Thoracic aorta (tissue), 2 donors: ENCODE data around the gene NUDT1. TPM values are rescaled to one million over a fixed set of nuclear protein-coding genes. Genes with fewer than 3 reads are reported as not detected.

Experiments
- ATAC-seq: fragments of 150-250 bp; one replicate; pipeline ENCODE4 v1.8.0; 2017; ENCODE audit warnings: low read depth; ENCODE audit not compliant: insufficient number of reproducible peaks, low FRiP score
- DNase-seq: peaks from one replicate; pipeline ENCODE4 v3.0.0-alpha.2; 2020; ENCODE audit warnings: low spot score
- H3K27ac ChIP-seq, 2 donors: fragments of 200-600 bp; sonication (generic); 1 replicate in 1 of 2; 2 replicates in 1 of 2; pipeline ENCODE4 v1.5.1; 2016; ENCODE audit warnings: mild to moderate bottlenecking in 2 of 2, moderate library complexity in 2 of 2
- H3K27me3 ChIP-seq: fragments of 200-600 bp; sonication (generic); replicated peaks from 2 replicates; pipeline ENCODE4 v1.6.0; 2016; ENCODE audit warnings: mild to moderate bottlenecking; ENCODE audit not compliant: insufficient read depth
- H3K36me3 ChIP-seq: fragments of 200-600 bp; sonication (generic); one replicate; pipeline ENCODE4 v1.5.1; 2016
- H3K4me1 ChIP-seq, 2 donors: fragments of 200-600 bp; sonication (generic); 1 replicate in 1 of 2; 2 replicates in 1 of 2; pipeline versions ENCODE4 v1.5.1 to v1.6.0; 2016; ENCODE audit warnings: low read depth in 2 of 2, mild to moderate bottlenecking in 1 of 2; ENCODE audit not compliant: control insufficient read depth in 1 of 2
- H3K4me3 ChIP-seq: fragments of 200-600 bp; sonication (generic); 2 replicates; pipeline ENCODE4 v1.5.1; 2016; ENCODE audit warnings: mild to moderate bottlenecking
- H3K9me3 ChIP-seq: fragments of 200-600 bp; sonication (generic); 2 replicates; pipeline ENCODE4 v1.5.1; 2016
- total RNA-seq, 2 donors: library from RNA; depleted of rRNA; stranded (reverse); fragments of >200 nt; gene quantifications; one replicate each; pipeline versions ENCODE4 v1.1.0 to v1.2.3, GENCODE V29; 2016
- TF ChIP-seq, protein P1 (sequence below): fragments of 200-600 bp; sonication (generic); IDR thresholded peaks from one replicate; pipeline ENCODE4 v1.5.1; 2019; ENCODE audit warnings: antibody characterized with exemption

NUDT1 gene
- total RNA-seq, 2 donors from 2014 or later = 9.7 to 15.2 TPM

DNA sequence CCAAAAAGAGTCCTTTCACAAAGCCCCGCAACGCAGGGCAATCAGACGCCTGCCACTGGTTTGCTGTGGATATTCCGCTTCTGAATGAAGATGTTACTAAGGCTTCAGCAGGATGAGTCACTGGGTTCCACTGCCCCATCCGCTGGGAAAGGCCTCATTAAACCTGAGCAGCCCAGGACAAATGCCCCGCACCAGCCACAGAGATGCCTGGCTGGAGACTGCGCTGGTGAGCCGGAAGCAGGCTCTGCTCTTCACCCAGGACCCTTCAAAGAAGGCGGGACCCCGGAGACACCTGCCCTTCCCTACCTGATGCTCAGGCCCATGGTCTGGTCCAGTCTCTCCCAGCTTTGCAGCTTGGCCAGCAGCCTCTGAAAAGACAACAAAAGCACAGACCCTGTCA lies 29.1 kb upstream of the NUDT1 start:
- no peak overlapping the region for H3K4me3 ChIP-seq
- TF ChIP-seq, protein P1, sequence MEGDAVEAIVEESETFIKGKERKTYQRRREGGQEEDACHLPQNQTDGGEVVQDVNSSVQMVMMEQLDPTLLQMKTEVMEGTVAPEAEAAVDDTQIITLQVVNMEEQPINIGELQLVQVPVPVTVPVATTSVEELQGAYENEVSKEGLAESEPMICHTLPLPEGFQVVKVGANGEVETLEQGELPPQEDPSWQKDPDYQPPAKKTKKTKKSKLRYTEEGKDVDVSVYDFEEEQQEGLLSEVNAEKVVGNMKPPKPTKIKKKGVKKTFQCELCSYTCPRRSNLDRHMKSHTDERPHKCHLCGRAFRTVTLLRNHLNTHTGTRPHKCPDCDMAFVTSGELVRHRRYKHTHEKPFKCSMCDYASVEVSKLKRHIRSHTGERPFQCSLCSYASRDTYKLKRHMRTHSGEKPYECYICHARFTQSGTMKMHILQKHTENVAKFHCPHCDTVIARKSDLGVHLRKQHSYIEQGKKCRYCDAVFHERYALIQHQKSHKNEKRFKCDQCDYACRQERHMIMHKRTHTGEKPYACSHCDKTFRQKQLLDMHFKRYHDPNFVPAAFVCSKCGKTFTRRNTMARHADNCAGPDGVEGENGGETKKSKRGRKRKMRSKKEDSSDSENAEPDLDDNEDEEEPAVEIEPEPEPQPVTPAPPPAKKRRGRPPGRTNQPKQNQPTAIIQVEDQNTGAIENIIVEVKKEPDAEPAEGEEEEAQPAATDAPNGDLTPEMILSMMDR = no peak
- no peak for ATAC-seq
- no peak overlapping the region for H3K27ac ChIP-seq
- DNase-seq = no peak
- no peaks in the 10 kb centered on the region for H3K27me3 ChIP-seq
- no peaks in the 10 kb centered on the region for H3K4me1 ChIP-seq
- H3K9me3 ChIP-seq = no peaks in the 10 kb centered on the region
- peaks cover 41% of the 10 kb centered on the region for H3K36me3 ChIP-seq

GRCh38 chr7:2213551-2214215 lies 28.3 kb upstream of the NUDT1 start:
- H3K36me3 ChIP-seq = peaks cover 41% of the 10 kb centered on the region
- TF ChIP-seq, protein P1 = no peak

DNA sequence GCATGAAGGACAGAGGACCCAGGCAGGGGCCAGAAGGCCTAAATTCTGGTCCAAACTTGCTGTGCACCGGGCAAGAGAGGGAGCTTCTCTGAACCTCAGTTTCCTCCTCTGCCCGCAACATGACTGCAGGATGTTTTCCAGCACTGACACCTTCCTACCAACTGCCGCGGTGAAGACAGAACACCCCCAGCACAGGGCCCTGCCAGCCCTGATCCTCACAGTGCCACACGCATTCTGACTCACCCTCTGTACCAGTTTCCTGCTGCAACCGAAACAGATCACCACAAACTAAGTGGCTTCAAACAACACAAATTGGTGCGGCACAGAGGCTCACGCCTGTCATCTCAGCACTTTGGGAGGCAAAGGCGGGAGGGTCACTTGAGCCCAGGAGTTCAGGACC lies 27.4 kb upstream of the NUDT1 start:
- peaks cover 41% of the 10 kb centered on the region for H3K36me3 ChIP-seq
- DNase-seq = no peak
- no peak overlapping the region for H3K4me3 ChIP-seq
- H3K27ac ChIP-seq = no peak overlapping the region
- TF ChIP-seq, protein P1 = no peak
- no peaks in the 10 kb centered on the region for H3K4me1 ChIP-seq
- no peaks in the 10 kb centered on the region for H3K27me3 ChIP-seq
- H3K9me3 ChIP-seq = no peaks in the 10 kb centered on the region
- no peak for ATAC-seq

More at GRCh38 chr7:2213551-2214215, 28.3 kb upstream of the NUDT1 start:
- no peaks in the 10 kb centered on the region for H3K4me1 ChIP-seq
- ATAC-seq = no peak
- H3K9me3 ChIP-seq = no peaks in the 10 kb centered on the region
- no peak overlapping the region for H3K4me3 ChIP-seq
- H3K27me3 ChIP-seq = no peaks in the 10 kb centered on the region
- no peak for DNase-seq
- no peak overlapping the region for H3K27ac ChIP-seq

GRCh38 chr7:2215851-2216250 lies 26.2 kb upstream of the NUDT1 start:
- peaks cover 45% of the 10 kb centered on the region for H3K36me3 ChIP-seq

DNA sequence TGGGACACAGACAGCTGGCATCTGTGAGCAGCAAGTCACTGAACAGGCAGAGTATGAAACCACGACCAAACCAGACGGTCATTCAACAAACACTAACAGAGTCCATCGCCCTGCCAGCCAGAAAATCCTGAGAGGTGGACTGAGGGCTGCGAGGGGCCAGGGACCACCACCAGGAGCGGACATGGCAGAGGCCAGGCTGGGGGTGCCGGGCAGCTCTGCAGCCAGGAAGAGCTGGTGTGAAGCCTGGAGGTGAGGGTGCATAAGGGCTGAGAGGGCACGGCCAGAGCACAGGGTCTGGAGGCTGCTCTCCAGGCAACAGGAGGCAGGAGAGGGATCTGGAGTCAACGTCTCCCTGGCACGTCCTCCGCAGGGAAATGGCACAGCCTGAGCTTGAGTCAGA lies 24.8 kb upstream of the NUDT1 start:
- Histone ChIP-seq H3K27ac (no peak overlapping the region), H3K36me3 (peaks cover 49% of the 10 kb centered on the region), H3K4me1 (no peaks in the 10 kb centered on the region), H3K27me3 (no peaks in the 10 kb centered on the region), H3K9me3 (no peaks in the 10 kb centered on the region), H3K4me3 (no peak overlapping the region)
- TF ChIP-seq, protein P1 = no peak
- DNase-seq (no peak), ATAC-seq (no peak)

More at GRCh38 chr7:2215851-2216250, 26.2 kb upstream of the NUDT1 start:
- no peak for DNase-seq
- no peak for ATAC-seq
- H3K27ac ChIP-seq = no peak overlapping the region
- H3K4me3 ChIP-seq = no peak overlapping the region
- no peaks in the 10 kb centered on the region for H3K27me3 ChIP-seq
- H3K4me1 ChIP-seq = no peaks in the 10 kb centered on the region
- TF ChIP-seq, protein P1 = no peak
- no peaks in the 10 kb centered on the region for H3K9me3 ChIP-seq
